BLaER1 treated with 17β-estradiol and CSF1 and Interleukin-3, amounts not matched to agents 10 nM and 100 nM (cell line): ENCODE results near the gene OR13D1.
"Not testable (repeated sequence)": the region's sequence is repeated elsewhere in the genome, so short reads cannot be mapped to it uniquely, and the experiment has no call there.

ENCODE experiments used
- H3K27ac ChIP-seq, 11 experiments: shearing (Covaris generic); formaldehyde crosslinking; 2 replicates each; pipeline ENCODE4 v1.8.1; 2022
- H3K27me3 ChIP-seq, 11 experiments: shearing (Covaris generic); formaldehyde crosslinking; 2 replicates each; pipeline ENCODE4 v1.8.1; 2022
- H3K36me3 ChIP-seq, 11 experiments: shearing (Covaris generic); formaldehyde crosslinking; 2 replicates each; pipeline ENCODE4 v1.8.1; 2022
- H3K4me1 ChIP-seq, 10 experiments: shearing (Covaris generic); formaldehyde crosslinking; 2 replicates each; pipeline ENCODE4 v1.8.1; 2022
- H3K4me2 ChIP-seq, 11 experiments: shearing (Covaris generic); formaldehyde crosslinking; 2 replicates each; pipeline ENCODE4 v1.8.1; 2022
- H3K4me3 ChIP-seq, 10 experiments: shearing (Covaris generic); formaldehyde crosslinking; 2 replicates each; pipeline ENCODE4 v1.8.1; 2022
- H3K9ac ChIP-seq, 11 experiments: shearing (Covaris generic); formaldehyde crosslinking; 2 replicates each; pipeline ENCODE4 v1.8.1; 2022
- H3K9me3 ChIP-seq, 11 experiments: shearing (Covaris generic); formaldehyde crosslinking; replicated peaks in 1 of 11; 2 replicates each; pipeline ENCODE4 v1.8.1; 2022
- H4K20me1 ChIP-seq, 11 experiments: shearing (Covaris generic); formaldehyde crosslinking; 2 replicates each; pipeline ENCODE4 v1.8.1; 2022
- Cebpa-rat ChIP-seq, 11 experiments: shearing (Covaris generic); IDR thresholded peaks; 2 replicates each; pipeline ENCODE4 v1.8.1; 2022

The OR13D1 gene, protein sequence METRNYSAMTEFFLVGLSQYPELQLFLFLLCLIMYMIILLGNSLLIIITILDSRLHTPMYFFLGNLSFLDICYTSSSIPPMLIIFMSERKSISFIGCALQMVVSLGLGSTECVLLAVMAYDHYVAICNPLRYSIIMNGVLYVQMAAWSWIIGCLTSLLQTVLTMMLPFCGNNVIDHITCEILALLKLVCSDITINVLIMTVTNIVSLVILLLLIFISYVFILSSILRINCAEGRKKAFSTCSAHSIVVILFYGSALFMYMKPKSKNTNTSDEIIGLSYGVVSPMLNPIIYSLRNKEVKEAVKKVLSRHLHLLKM

DNA sequence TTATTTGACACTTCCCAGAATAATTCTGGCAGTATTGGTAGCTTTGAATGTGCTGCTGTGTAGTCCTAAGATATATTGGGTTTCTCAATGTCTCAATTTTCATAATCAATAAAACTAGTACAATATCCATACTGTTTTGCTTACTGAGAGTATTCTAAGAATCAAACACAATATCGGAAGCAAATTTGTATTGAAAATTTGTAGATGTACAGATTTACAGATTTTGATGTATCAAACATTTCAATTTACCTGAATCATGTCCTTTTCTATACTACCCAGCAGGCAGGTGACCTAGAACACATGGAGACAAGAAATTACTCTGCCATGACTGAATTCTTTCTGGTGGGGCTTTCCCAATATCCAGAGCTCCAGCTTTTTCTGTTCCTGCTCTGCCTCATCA, at the start of gene OR13D1:
Gene OR13D1, plus strand, starts transcription at position 301 of the 400 bp plus-strand sequence. Its CDS starts 0 bp downstream, at position 301.
- TF ChIP-seq Cebpa-rat (IDR thresholded peaks at IDR 0.05) = no peak

DNA sequence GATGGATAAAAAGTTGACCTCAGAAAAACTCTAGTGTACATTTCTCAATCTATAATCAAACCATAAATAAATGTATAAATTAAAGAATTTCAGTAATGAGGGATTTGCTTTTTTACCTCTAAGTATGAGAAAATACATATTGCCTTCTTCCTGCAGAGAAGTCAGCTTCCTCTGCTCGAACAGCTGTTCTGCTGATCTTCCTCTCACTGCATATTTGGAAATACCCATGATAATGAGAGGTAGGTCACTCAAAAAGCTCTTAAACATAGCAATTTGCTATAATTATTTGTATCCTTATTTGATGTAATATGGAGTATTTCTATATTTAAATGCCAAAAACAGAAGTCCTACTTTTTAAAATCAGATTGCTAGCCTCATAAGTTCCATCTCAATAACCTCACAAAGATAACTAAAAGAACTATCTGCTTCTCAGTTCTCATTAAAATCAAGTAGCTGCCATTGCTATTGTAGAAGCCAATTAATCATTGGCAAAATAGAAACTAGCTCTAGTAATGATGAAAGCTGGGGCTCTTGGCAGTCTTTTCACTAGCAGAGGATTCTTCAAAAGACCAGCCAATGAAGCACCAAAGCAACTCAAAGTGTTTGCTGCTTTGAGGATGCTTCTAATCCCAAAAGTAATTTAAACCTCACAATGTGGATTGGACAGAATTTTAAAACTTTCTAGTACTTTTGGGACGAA, 35.7 kb upstream of the OR13D1 start:
- no peaks in the 10 kb centered on the region for H3K27me3 ChIP-seq
- H3K27ac ChIP-seq = no peak overlapping the region
- H3K9me3 ChIP-seq = peaks cover 0 to 3% (median 0%) of the 10 kb centered on the region in 11 experiments; a peak in 3 of 22 replicates
- H3K36me3 ChIP-seq = no peaks in the 10 kb centered on the region
- H3K9ac ChIP-seq = no peak overlapping the region
- H3K4me2 ChIP-seq = no peak overlapping the region
- H3K4me3 ChIP-seq = no peak overlapping the region
- H4K20me1 ChIP-seq = no peaks in the 10 kb centered on the region
- TF ChIP-seq Cebpa-rat (IDR thresholded peaks at IDR 0.05) = no peak
- peaks cover 0 to 5% (median 0%) of the 10 kb centered on the region in 10 experiments; a peak in 1 of 20 replicates for H3K4me1 ChIP-seq

More for the DNA sequence above, at the start of gene OR13D1:
- H3K36me3 ChIP-seq = no peaks in the 10 kb centered on the region
- no peaks in the 10 kb centered on the region for H3K4me1 ChIP-seq
- H3K9ac ChIP-seq = no peak within 1 kb of the TSS
- H3K27ac ChIP-seq = no peak within 1 kb of the TSS
- H3K4me3 ChIP-seq = no peak within 1 kb of the TSS
- H3K4me2 ChIP-seq = no peak within 1 kb of the TSS
- no peaks in the 10 kb centered on the region for H3K9me3 ChIP-seq
- no peaks in the 10 kb centered on the region for H4K20me1 ChIP-seq
- no peaks in the 10 kb centered on the region for H3K27me3 ChIP-seq

DNA sequence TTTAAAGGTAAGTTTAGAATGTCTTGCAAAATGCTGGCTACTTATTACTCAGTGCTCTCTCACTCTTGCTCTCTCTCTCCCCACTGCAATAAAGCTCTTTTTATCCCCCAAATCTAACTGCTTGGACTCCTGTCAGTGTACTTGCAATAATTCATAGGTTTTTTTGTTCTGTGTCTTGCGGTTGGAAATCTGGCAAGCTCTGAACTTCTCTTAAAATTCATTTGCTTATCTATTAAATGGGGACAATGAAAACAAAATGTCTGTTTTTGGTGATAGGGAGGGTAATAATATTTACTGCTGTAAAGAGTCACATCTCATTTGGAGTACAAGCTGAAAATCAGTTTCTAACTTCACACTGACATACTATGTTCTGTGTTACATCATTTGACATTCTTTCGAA, 18.7 kb upstream of the OR13D1 start:
- Histone ChIP-seq H3K4me3 (no peak overlapping the region), H3K4me2 (no peak overlapping the region), H3K27me3 (no peaks in the 10 kb centered on the region), H3K4me1 (no peaks in the 10 kb centered on the region; a peak in 1 of 20 replicates), H4K20me1 (no peaks in the 10 kb centered on the region), H3K36me3 (no peaks in the 10 kb centered on the region), H3K9ac (no peak overlapping the region), H3K9me3 (no peaks in the 10 kb centered on the region), H3K27ac (no peak overlapping the region)
- TF ChIP-seq Cebpa-rat (IDR thresholded peaks at IDR 0.05) = no peak

DNA sequence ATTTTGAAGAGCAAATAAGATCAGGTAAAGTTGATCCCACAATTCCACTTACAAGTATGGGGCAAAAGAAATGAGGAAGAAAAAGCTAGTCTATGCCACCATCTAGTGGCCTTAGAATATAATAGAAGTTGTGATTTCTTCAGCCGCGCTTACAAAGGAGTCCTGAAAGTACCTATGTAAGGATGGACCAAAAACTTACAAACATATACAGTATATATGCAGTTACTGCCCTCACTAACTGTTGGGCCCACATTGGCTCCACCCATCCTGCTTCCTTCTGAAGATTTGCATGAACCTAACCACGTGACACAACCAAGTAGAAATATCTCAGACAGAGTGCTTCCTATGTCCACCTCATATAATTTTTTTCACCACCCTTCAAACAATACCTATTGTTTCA, 11.7 kb upstream of the OR13D1 start:
- no peak for TF ChIP-seq Cebpa-rat (IDR thresholded peaks at IDR 0.05)
- Histone ChIP-seq H3K4me3 (no peak overlapping the region), H3K27me3 (no peaks in the 10 kb centered on the region), H3K9me3 (no peaks in the 10 kb centered on the region), H4K20me1 (no peaks in the 10 kb centered on the region), H3K27ac (no peak overlapping the region), H3K9ac (no peak overlapping the region), H3K4me2 (no peak overlapping the region), H3K4me1 (peaks cover 0 to 5% (median 0%) of the 10 kb centered on the region in 10 experiments; a peak in 1 of 20 replicates), H3K36me3 (no peaks in the 10 kb centered on the region)

DNA sequence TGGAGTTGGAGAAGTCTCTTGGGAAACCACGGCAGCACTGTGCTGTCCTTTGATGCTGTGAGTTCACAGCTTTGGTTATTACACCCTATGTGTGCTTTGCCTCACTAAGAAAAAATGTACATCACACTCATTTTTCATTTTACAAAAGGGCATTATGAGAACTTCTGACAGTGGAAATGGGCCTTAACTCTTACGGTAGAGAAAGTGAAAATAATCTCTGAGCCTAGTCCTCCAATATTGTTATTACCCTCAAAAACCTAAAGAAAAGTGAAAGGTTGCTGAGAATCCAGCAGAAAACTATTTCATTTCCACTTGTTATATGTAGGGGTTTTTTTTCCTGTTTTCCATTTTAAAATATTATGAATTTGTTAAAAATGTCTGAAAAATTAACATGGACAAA, 8.2 kb upstream of the OR13D1 start:
- H4K20me1 ChIP-seq = no peaks in the 10 kb centered on the region
- H3K36me3 ChIP-seq = no peaks in the 10 kb centered on the region
- 0 out of 20 replicates have a peak, but pooled peaks cover 0 to 5% (median 0%) of the 10 kb centered on the region in 10 experiments for H3K4me1 ChIP-seq
- no peak overlapping the region for H3K9ac ChIP-seq
- H3K4me2 ChIP-seq = no peak overlapping the region
- no peaks in the 10 kb centered on the region for H3K9me3 ChIP-seq
- no peaks in the 10 kb centered on the region for H3K27me3 ChIP-seq
- TF ChIP-seq Cebpa-rat (IDR thresholded peaks at IDR 0.05) = no peak
- H3K4me3 ChIP-seq = no peak overlapping the region
- H3K27ac ChIP-seq = no peak overlapping the region

DNA sequence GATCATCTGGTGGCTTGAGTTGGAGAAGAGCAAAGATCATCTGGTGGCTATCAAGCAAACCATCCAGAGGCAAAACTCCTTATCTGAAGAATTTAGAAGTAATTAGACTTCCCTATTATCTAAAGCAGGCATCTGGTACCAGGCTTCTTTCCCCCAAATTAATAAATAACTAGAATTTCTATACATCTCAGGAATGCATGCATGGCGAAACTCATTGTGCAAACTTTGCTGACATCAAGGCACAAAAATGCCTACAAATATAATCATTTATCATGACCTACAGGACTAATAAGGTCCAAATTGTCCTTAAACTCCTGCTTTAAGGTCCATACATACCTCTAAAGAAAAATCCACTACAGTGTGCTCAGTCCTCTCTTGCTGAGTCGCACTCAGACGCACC, 6.0 kb downstream of the OR13D1 start:
- Histone ChIP-seq H3K4me3 (no peak overlapping the region), H4K20me1 (no peaks in the 10 kb centered on the region), H3K4me1 (no peaks in the 10 kb centered on the region), H3K9ac (no peak overlapping the region), H3K36me3 (no peaks in the 10 kb centered on the region), H3K9me3 (peaks cover 0 to 16% (median 0%) of the 10 kb centered on the region in 11 experiments; a peak in 8 of 22 replicates), H3K27me3 (no peaks in the 10 kb centered on the region), H3K27ac (no peak overlapping the region), H3K4me2 (no peak overlapping the region)
- TF ChIP-seq Cebpa-rat (IDR thresholded peaks at IDR 0.05) = no peak

DNA sequence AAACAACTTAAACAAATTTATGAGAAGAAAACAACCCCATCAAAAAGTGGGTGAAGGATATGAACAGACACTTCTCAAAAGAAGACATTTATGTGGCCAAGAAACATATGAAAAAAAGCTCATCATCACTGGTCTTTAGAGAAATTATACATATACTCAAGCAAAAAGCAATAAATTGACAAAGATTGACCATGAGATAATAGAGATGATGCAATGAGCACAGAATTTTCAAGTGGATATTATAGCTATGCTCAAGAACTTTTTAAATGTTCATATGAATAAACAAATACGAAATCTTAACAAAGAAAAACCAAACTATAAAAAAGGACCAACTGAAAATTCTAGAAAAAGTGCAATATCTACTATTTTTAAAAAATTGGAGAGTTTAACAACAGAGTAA, 14.4 kb downstream of the OR13D1 start:
- not testable (repeated sequence) for H3K27ac ChIP-seq, H3K9ac ChIP-seq, H4K20me1 ChIP-seq, H3K27me3 ChIP-seq, H3K4me2 ChIP-seq, H3K4me1 ChIP-seq, H3K36me3 ChIP-seq, H3K4me3 ChIP-seq
- peaks cover 0 to 17% (median 3%) of the 10 kb centered on the region in 11 experiments; a peak in 6 of 22 replicates for H3K9me3 ChIP-seq

DNA sequence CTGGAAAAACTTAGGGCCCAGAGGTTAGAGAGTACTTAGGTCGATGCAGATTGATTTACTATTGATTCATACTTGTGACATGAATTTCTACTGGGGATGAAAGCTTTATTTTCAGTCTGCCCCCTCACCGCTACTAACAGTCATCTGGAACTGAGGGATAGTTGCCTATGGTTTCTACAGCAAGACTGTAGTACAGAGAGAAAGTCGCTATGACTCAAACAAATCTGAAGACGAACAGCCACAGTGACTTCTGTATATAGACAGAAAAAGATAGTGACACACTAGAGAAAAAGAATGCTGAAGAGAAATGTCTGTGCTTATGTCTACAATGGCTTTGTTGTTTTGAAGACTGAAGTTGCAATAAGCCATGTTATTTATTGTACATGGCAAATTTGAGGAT, 17.3 kb downstream of the OR13D1 start:
- Histone ChIP-seq H3K27ac (no peak overlapping the region), H3K36me3 (no peaks in the 10 kb centered on the region), H3K4me2 (no peak overlapping the region), H3K4me3 (no peak overlapping the region), H3K9ac (no peak overlapping the region), H3K9me3 (peaks cover 0 to 12% (median 0%) of the 10 kb centered on the region in 11 experiments; a peak in 1 of 22 replicates), H3K4me1 (no peaks in the 10 kb centered on the region), H3K27me3 (no peaks in the 10 kb centered on the region), H4K20me1 (no peaks in the 10 kb centered on the region)
- TF ChIP-seq Cebpa-rat (IDR thresholded peaks at IDR 0.05) = no peak

DNA sequence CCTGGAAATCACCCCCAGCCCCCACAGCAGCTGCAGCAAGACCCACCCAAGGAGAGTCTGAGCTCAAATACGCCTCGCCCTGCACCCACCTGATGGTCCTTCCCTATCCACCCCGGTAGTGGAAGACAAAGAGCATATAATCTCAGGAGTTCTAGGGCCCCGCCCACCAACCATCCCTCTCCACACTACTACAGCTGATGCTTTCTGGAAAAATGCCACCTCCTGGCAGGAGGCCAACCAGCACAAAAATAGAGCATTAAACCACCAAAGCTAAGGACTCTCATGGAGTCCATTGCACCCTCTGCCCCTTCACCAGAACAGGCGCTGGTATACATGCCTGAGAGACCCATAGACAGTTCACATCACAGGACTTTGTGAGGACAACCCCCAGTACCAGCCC, 30.7 kb downstream of the OR13D1 start:
- H3K4me3 ChIP-seq = no peak overlapping the region
- H3K27me3 ChIP-seq = no peaks in the 10 kb centered on the region
- no peaks in the 10 kb centered on the region for H4K20me1 ChIP-seq
- H3K27ac ChIP-seq = no peak overlapping the region
- H3K4me2 ChIP-seq = no peak overlapping the region
- no peaks in the 10 kb centered on the region for H3K9me3 ChIP-seq
- no peaks in the 10 kb centered on the region for H3K36me3 ChIP-seq
- no peak overlapping the region for H3K9ac ChIP-seq
- no peaks in the 10 kb centered on the region for H3K4me1 ChIP-seq
- no peak for TF ChIP-seq Cebpa-rat (IDR thresholded peaks at IDR 0.05)
